BLaER1 treated with 17β-estradiol and CSF1 and Interleukin-3, amounts not matched to agents 10 nM and 100 nM (cell line): ENCODE results near the gene S100B.

Source experiments
- H3K27ac ChIP-seq, 11 experiments: shearing (Covaris generic); formaldehyde crosslinking; 2 replicates each; pipeline ENCODE4 v1.8.1; 2022
- H3K27me3 ChIP-seq, 11 experiments: shearing (Covaris generic); formaldehyde crosslinking; 2 replicates each; pipeline ENCODE4 v1.8.1; 2022
- H3K36me3 ChIP-seq, 11 experiments: shearing (Covaris generic); formaldehyde crosslinking; 2 replicates each; pipeline ENCODE4 v1.8.1; 2022
- H3K4me1 ChIP-seq, 10 experiments: shearing (Covaris generic); formaldehyde crosslinking; 2 replicates each; pipeline ENCODE4 v1.8.1; 2022
- H3K4me2 ChIP-seq, 11 experiments: shearing (Covaris generic); formaldehyde crosslinking; 2 replicates each; pipeline ENCODE4 v1.8.1; 2022
- H3K4me3 ChIP-seq, 10 experiments: shearing (Covaris generic); formaldehyde crosslinking; 2 replicates each; pipeline ENCODE4 v1.8.1; 2022
- H3K9ac ChIP-seq, 11 experiments: shearing (Covaris generic); formaldehyde crosslinking; 2 replicates each; pipeline ENCODE4 v1.8.1; 2022
- H3K9me3 ChIP-seq, 11 experiments: shearing (Covaris generic); formaldehyde crosslinking; replicated peaks in 1 of 11; 2 replicates each; pipeline ENCODE4 v1.8.1; 2022
- H4K20me1 ChIP-seq, 11 experiments: shearing (Covaris generic); formaldehyde crosslinking; 2 replicates each; pipeline ENCODE4 v1.8.1; 2022
- Cebpa-rat ChIP-seq, 11 experiments: shearing (Covaris generic); IDR thresholded peaks; 2 replicates each; pipeline ENCODE4 v1.8.1; 2022

S100B gene

GRCh38 chr21:46641656-46642055 lies 36.8 kb upstream of the S100B start:
- peaks cover 59 to 81% (median 70%) of the 10 kb centered on the region in 11 experiments for H3K36me3 ChIP-seq
- no peaks in the 10 kb centered on the region for H3K9me3 ChIP-seq
- H3K27me3 ChIP-seq, result no peaks in the 10 kb centered on the region
- peaks cover 13 to 39% (median 21%) of the 10 kb centered on the region in 10 experiments for H3K4me1 ChIP-seq
- TF ChIP-seq Cebpa-rat (IDR thresholded peaks at IDR 0.05), result no peak
- H3K4me3 ChIP-seq, result no peak overlapping the region
- H3K9ac ChIP-seq, result no peak overlapping the region
- H4K20me1 ChIP-seq, result peaks cover 0 to 96% (median 12%) of the 10 kb centered on the region in 11 experiments; a peak in 12 of 22 replicates
- H3K4me2 ChIP-seq, result no peak overlapping the region
- no peak overlapping the region for H3K27ac ChIP-seq

GRCh38 chr21:46639489-46640386 lies 34.9 kb upstream of the S100B start:
- Histone ChIP-seq H3K9me3 (no peaks in the 10 kb centered on the region), H3K9ac (peak overlapping the region in 2 of 11 experiments; percentile 46 to 97; a peak in 2 of 22 replicates), H3K27ac (no peak overlapping the region), H3K4me2 (peak overlapping the region in 3 of 11 experiments; percentile 36 to 93 (median 91); a peak in 5 of 22 replicates), H3K4me3 (peak overlapping the region in 1 of 10 experiments; percentile 88; a peak in 1 of 20 replicates), H3K27me3 (no peaks in the 10 kb centered on the region), H4K20me1 (peaks cover 0 to 85% (median 17%) of the 10 kb centered on the region in 11 experiments; a peak in 13 of 22 replicates), H3K4me1 (peaks cover 24 to 45% (median 30%) of the 10 kb centered on the region in 10 experiments), H3K36me3 (peaks cover 39 to 63% (median 51%) of the 10 kb centered on the region in 11 experiments)
- no peak for TF ChIP-seq Cebpa-rat (IDR thresholded peaks at IDR 0.05)

DNA sequence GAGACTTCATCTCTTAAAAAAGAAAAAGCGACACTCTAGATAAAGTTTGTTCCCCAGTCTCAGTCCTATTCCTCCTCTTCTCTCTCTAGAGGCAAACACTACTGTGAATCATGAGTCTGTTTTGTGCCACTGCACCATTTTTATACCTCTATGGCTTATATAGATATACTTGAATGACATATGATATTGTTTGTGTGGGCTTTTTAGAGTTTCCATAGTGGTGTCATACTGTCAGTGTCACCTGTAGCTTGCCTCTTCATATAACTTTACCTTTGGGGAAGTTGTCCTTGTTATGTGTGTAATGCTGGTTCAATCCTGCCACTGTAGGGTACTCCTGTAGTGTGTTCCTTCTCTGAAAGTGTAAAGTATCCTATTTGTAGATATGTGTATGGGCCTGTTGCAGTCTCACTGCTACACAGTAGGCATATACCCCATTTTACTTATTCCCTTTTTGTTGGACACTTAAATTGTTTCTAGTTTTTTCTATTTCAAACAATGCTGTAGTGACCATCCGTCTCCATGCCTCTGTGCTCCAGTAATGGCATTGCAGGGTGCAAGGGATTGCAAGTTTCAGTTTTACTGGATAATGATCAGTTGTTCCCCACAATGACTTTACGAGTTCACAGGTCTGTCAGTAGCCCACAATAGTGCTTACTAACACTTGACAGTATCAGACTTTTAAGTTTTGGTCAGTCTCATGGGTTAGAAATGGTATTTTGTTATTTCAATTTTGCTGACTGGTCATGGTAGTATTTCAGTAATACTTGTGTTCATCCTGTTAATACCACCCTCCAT lies 33.3 kb upstream of the S100B start:
- Histone ChIP-seq H3K4me2 (peak overlapping the region; percentile 5 to 93 (median 20); a peak in 17 of 22 replicates), H4K20me1 (peaks cover 0 to 70% (median 15%) of the 10 kb centered on the region in 11 experiments; a peak in 11 of 22 replicates), H3K36me3 (peaks cover 23 to 47% (median 35%) of the 10 kb centered on the region in 11 experiments), H3K4me1 (peaks cover 36 to 61% (median 42%) of the 10 kb centered on the region in 10 experiments), H3K9me3 (no peaks in the 10 kb centered on the region), H3K9ac (peak overlapping the region in 3 of 11 experiments; percentile 36 to 97 (median 57); a peak in 6 of 22 replicates), H3K4me3 (peak overlapping the region in 3 of 10 experiments; percentile 40 to 88 (median 40); a peak in 5 of 20 replicates), H3K27me3 (no peaks in the 10 kb centered on the region), H3K27ac (peak overlapping the region in 3 of 11 experiments; percentile 25 to 40 (median 33); a peak in 3 of 22 replicates)
- no peak for TF ChIP-seq Cebpa-rat (IDR thresholded peaks at IDR 0.05)

DNA sequence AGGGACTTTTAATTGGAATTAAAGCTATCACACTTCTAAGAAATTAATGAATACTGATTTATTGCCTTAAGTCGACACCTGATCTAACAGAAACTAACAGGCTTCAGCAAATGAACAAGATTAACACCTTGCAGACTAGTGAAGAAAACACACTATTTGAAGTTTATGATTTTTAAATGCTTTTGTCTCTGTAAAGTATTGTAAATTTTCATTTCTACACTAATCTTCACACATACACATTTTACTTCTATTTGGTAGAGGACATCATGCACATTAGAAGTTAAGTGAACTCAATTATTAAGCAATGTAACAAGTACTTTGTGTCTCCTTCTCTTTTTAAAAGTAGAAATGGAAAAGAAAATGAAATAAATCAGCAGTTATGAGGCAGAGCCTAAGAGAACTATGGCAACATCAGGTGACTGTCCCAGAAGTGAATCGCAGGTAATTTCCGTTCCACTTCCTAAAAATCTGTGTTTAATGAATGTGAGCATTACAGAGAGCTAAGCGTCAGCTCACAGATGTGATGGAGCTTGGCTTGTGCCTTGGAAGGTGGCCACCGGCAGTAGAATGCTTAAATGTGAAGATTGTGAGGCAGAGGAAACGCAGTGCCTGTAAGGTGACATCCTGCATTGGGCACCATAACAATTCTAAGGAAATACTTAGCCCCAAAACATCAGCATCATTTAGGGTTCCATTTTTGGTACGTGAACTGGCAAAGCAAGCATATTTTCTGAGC lies 31.8 kb upstream of the S100B start:
- H3K27ac ChIP-seq, result peak overlapping the region in 2 of 11 experiments; percentile 96; a peak in 4 of 22 replicates
- no peak for TF ChIP-seq Cebpa-rat (IDR thresholded peaks at IDR 0.05)
- H3K27me3 ChIP-seq, result no peaks in the 10 kb centered on the region
- peaks cover 36 to 62% (median 42%) of the 10 kb centered on the region in 10 experiments for H3K4me1 ChIP-seq
- H3K4me3 ChIP-seq, result peak overlapping the region; percentile 74 to 99 (median 89); a peak in 19 of 20 replicates
- H3K9ac ChIP-seq, result peak overlapping the region; percentile 84 to 97 (median 90); a peak in 17 of 22 replicates
- no peaks in the 10 kb centered on the region for H3K9me3 ChIP-seq
- peaks cover 12 to 33% (median 21%) of the 10 kb centered on the region in 11 experiments for H3K36me3 ChIP-seq
- H3K4me2 ChIP-seq, result peak overlapping the region; percentile 78 to 99 (median 95)
- peaks cover 0 to 56% (median 15%) of the 10 kb centered on the region in 11 experiments; a peak in 11 of 22 replicates for H4K20me1 ChIP-seq

DNA sequence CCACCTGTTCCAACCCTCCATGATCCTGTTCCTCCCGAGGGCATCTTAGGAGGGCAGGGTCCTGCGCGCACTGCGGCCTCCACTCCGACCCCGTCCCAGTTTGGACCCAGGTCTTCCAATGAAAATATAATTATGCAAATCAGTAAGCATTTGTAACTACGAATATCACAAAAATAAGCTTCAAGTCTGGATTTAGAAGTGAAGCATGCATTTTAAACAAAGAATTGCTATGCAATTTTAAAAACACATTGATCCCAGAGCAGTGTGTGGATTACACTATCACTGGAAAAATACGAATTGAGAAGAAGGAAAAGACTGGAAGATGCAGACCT lies 31.3 kb upstream of the S100B start:
- H3K4me2 ChIP-seq, result peak overlapping the region; percentile 78 to 99 (median 95)
- H3K27me3 ChIP-seq, result no peaks in the 10 kb centered on the region
- peaks cover 0 to 50% (median 15%) of the 10 kb centered on the region in 11 experiments; a peak in 11 of 22 replicates for H4K20me1 ChIP-seq
- peak overlapping the region; percentile 84 to 97 (median 90) for H3K9ac ChIP-seq
- no peaks in the 10 kb centered on the region for H3K9me3 ChIP-seq
- H3K36me3 ChIP-seq, result peaks cover 7 to 27% (median 15%) of the 10 kb centered on the region in 11 experiments
- TF ChIP-seq Cebpa-rat (IDR thresholded peaks at IDR 0.05), result no peak
- peak overlapping the region in 10 of 11 experiments; percentile 86 to 97 (median 95); a peak in 17 of 22 replicates for H3K27ac ChIP-seq
- H3K4me1 ChIP-seq, result peaks cover 36 to 62% (median 42%) of the 10 kb centered on the region in 10 experiments
- H3K4me3 ChIP-seq, result peak overlapping the region; percentile 74 to 99 (median 89)

DNA sequence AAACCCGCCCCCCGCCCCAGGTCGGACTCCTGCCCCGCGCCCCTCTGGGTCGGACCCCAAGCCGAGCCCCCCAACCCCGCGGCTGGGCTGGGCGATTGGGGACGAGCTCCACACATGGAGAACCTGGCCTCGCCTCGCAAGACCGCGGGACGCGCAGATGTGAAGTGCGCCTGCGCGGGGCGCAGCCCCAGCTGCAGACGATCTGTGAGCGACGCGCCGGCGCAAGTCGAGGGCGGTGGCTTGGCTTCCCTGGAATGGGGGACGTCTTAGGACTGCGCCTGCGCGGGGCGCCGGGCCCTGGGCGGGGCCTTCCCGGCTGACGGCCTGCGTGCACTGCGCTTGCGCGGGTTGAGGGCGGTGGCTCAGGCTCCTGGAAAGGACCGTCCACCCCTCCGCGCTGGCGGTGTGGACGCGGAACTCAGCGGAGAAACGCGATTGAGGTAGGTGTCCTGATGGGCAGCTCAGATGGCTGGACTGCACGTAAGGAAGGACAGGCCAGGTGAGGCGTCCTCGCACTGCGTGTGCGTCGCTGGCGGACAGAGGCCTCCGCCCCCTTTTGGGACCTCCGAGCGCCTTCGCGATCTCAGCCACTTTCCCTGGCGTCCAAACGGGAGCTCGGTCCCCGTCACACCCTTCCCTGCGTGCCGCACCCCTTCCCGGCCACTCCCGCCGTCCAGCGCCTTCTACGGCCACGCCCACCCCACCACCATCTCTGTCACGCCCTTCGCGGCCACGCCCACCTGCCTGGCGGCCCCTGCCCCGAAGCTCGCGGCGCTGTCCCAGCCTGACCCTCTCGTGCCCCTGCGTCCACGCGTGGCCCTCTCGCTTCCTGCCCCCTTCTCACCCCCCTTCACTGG lies 30.7 kb upstream of the S100B start, which contains the start of gene PRMT2:
PRMT2 (plus strand) TSS at position 351 of the 857 bp plus-strand sequence. CDS start 1,278 bp downstream, outside the sequence.
- Histone ChIP-seq H3K4me1 (peaks cover 36 to 61% (median 42%) of the 10 kb centered on the region in 10 experiments), H4K20me1 (peaks cover 0 to 44% (median 15%) of the 10 kb centered on the region in 11 experiments; a peak in 11 of 22 replicates), H3K27me3 (no peaks in the 10 kb centered on the region), H3K4me3 (peak within 1 kb of the TSS; percentile 74 to 99 (median 89)), H3K4me2 (peak within 1 kb of the TSS; percentile 81 to 99 (median 95)), H3K9me3 (no peaks in the 10 kb centered on the region), H3K36me3 (peaks cover under 1 to 21% (median 9%) of the 10 kb centered on the region in 11 experiments; a peak in 14 of 22 replicates), H3K27ac (peak within 1 kb of the TSS; percentile 86 to 97 (median 94)), H3K9ac (peak within 1 kb of the TSS; percentile 84 to 97 (median 90))
- no peak for TF ChIP-seq Cebpa-rat (IDR thresholded peaks at IDR 0.05)

GRCh38 chr21:46634966-46635323 lies 30.1 kb upstream of the S100B start:
- Histone ChIP-seq H3K9me3 (no peaks in the 10 kb centered on the region), H4K20me1 (peaks cover 0 to 38% (median 15%) of the 10 kb centered on the region in 11 experiments; a peak in 11 of 22 replicates), H3K9ac (peak overlapping the region; percentile 84 to 97 (median 90)), H3K4me3 (peak overlapping the region; percentile 74 to 99 (median 89)), H3K27ac (peak overlapping the region; percentile 86 to 97 (median 94)), H3K36me3 (peaks cover 0 to 16% (median 7%) of the 10 kb centered on the region in 11 experiments; a peak in 10 of 22 replicates), H3K4me2 (peak overlapping the region; percentile 73 to 99 (median 92)), H3K4me1 (peaks cover 36 to 55% (median 42%) of the 10 kb centered on the region in 10 experiments), H3K27me3 (no peaks in the 10 kb centered on the region)
- TF ChIP-seq Cebpa-rat (IDR thresholded peaks at IDR 0.05), result no peak
